ENCODE measurements around the gene TUT4. TPM values are rescaled to one million over a fixed set of nuclear protein-coding genes. Genes with fewer than 3 reads are reported as not detected.

TUT4 gene
- total RNA-seq, 1 donor from 2014 or later = 44.2 TPM

GRCh38 chr1:52461821-52462220 lies 91.1 kb downstream of the TUT4 start:
- DNase-seq (no peak), ATAC-seq (no peak)
- H3K9me3 ChIP-seq = no peaks in the 10 kb centered on the region
- intact Hi-C loops (cut with DNase I) = no loop called here
- no peak overlapping the region for H3K4me3 ChIP-seq
- no peak for TF ChIP-seq CTCF (IDR thresholded peaks at IDR 0.05)
- H3K27me3 ChIP-seq = no peaks in the 10 kb centered on the region
- H3K4me1 ChIP-seq = no peaks in the 10 kb centered on the region
- no peak overlapping the region for H3K27ac ChIP-seq
- H3K36me3 ChIP-seq = peaks cover 15% of the 10 kb centered on the region

- Histone ChIP-seq H3K36me3 (peaks cover 11% of the 10 kb centered on the region), H3K9me3 (no peaks in the 10 kb centered on the region), H3K4me3 (no peak overlapping the region), H3K27me3 (no peaks in the 10 kb centered on the region), H3K4me1 (no peaks in the 10 kb centered on the region), H3K27ac (no peak overlapping the region)
- ATAC-seq = no peak
- DNase-seq = no peak
- no peak for TF ChIP-seq CTCF (IDR thresholded peaks at IDR 0.05)
- intact Hi-C loops (cut with DNase I) = no loop called here
Observed at GRCh38 chr1:52460694-52461093, 92.2 kb downstream of the TUT4 start.

GRCh38 chr1:52455686-52456085 lies 97.2 kb downstream of the TUT4 start:
- Histone ChIP-seq H3K9me3 (no peaks in the 10 kb centered on the region), H3K4me1 (no peaks in the 10 kb centered on the region), H3K27ac (no peak overlapping the region), H3K27me3 (no peaks in the 10 kb centered on the region), H3K36me3 (peaks cover 9% of the 10 kb centered on the region), H3K4me3 (no peak overlapping the region)
- ATAC-seq = no peak
- no peak for DNase-seq
- intact Hi-C loops (cut with DNase I) = no loop called here
- no peak for TF ChIP-seq CTCF (IDR thresholded peaks at IDR 0.05)

DNA sequence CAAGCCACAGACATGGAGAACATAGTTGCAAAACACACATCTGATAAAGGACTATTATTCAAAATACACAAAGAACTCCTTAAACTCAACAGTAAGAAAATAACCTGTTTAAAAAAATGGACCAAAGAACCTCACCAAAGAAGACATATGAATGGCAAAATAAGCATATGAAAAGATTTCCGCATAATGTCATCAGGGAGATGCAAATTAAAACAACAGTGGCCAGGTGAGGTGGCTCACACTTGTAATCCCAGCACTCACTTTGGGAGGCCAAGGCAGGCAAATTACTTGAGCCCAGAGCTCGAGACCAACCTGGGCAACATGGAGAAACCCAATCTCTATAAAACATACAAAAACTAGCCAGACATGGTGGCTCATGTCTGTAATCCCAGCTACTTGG lies 98.1 kb downstream of the TUT4 start:
- Histone ChIP-seq H3K4me1 (no peaks in the 10 kb centered on the region), H3K36me3 (peaks cover 7% of the 10 kb centered on the region), H3K27me3 (no peaks in the 10 kb centered on the region), H3K4me3 (no peak overlapping the region), H3K27ac (no peak overlapping the region), H3K9me3 (no peaks in the 10 kb centered on the region)
- intact Hi-C loops (cut with DNase I) = no loop called here
- DNase-seq = no peak
- no peak for TF ChIP-seq CTCF (IDR thresholded peaks at IDR 0.05)
- ATAC-seq = no peak

GRCh38 chr1:52454127-52454526 lies 98.8 kb downstream of the TUT4 start:
- Histone ChIP-seq H3K4me1 (no peaks in the 10 kb centered on the region), H3K27ac (no peak overlapping the region), H3K9me3 (no peaks in the 10 kb centered on the region), H3K36me3 (peaks cover 5% of the 10 kb centered on the region), H3K4me3 (no peak overlapping the region), H3K27me3 (no peaks in the 10 kb centered on the region)
- DNase-seq (no peak), ATAC-seq (no peak)
- TF ChIP-seq CTCF (IDR thresholded peaks at IDR 0.05) = no peak
- intact Hi-C loops (cut with DNase I) = no loop called here

DNA sequence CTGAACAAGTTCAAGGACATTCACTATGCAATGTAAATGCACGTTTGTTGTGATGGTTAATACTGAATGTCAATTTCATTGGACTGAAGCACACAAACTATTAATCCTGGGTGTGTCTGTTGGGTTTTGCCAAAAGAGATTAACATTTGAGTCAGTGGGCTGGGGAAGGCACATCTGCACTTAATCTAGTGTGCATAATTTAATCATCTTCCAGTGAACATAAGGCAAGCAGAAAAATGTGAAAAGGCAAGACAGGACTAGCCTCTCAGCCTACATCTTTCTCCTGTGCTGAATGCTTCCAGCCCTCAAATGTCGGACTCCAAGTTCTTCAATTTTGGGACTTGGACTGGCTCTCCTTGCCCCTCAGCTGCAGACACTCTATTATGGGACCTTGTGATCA lies 108.4 kb downstream of the TUT4 start:
- no peaks in the 10 kb centered on the region for H3K9me3 ChIP-seq
- ATAC-seq (no peak), DNase-seq (no peak)
- H3K36me3 ChIP-seq = peaks cover 64% of the 10 kb centered on the region
- H3K27ac ChIP-seq = no peak overlapping the region
- H3K4me3 ChIP-seq = no peak overlapping the region
- H3K27me3 ChIP-seq = no peaks in the 10 kb centered on the region
- intact Hi-C loops (cut with DNase I) = no loop called here
- H3K4me1 ChIP-seq = no peaks in the 10 kb centered on the region
- no peak for TF ChIP-seq CTCF (IDR thresholded peaks at IDR 0.05)

All from upper lobe of right lung (tissue), 1 donor.